Osteocyte (in vitro differentiated cells): ENCODE measurements around the gene ABHD17B. TPM values are rescaled to one million over a fixed set of nuclear protein-coding genes. Genes with fewer than 3 reads are reported as not detected.

Experiments used
- DNase-seq: peaks from one replicate; pipeline ENCODE4 v3.0.0; 2021; ENCODE audit warnings: mixed read lengths; ENCODE audit not compliant: unreplicated experiment; ENCODE audit errors: extremely low spot score
- H3K27ac Mint-ChIP-seq: one replicate; pipeline ENCODE4 v1.8.0; 2021; ENCODE audit warnings: mild to moderate bottlenecking, mixed read lengths; ENCODE audit not compliant: unreplicated experiment
- H3K27me3 Mint-ChIP-seq: one replicate; pipeline ENCODE4 v1.8.0; 2021; ENCODE audit warnings: mixed read lengths; ENCODE audit not compliant: unreplicated experiment
- H3K36me3 Mint-ChIP-seq: one replicate; pipeline ENCODE4 v1.8.0; 2021; ENCODE audit warnings: mixed read lengths; ENCODE audit not compliant: unreplicated experiment
- H3K4me1 Mint-ChIP-seq: one replicate; pipeline ENCODE4 v1.8.0; 2021; ENCODE audit warnings: mixed read lengths; ENCODE audit not compliant: unreplicated experiment
- H3K4me3 Mint-ChIP-seq: one replicate; pipeline ENCODE4 v1.8.0; 2021; ENCODE audit warnings: mild to moderate bottlenecking, moderate library complexity, mixed read lengths; ENCODE audit not compliant: unreplicated experiment
- H3K9me3 Mint-ChIP-seq: one replicate; pipeline ENCODE4 v1.8.0; 2021; ENCODE audit warnings: mixed read lengths; ENCODE audit not compliant: unreplicated experiment
- CTCF ChIP-seq: fragments of 200-600 bp; sonication (generic); IDR thresholded peaks from 2 replicates; pipeline ENCODE4 v1.5.0; 2021; ENCODE audit warnings: antibody characterized with exemption, mild to moderate bottlenecking, moderate library complexity
- total RNA-seq: library from RNA; stranded (reverse); gene quantifications from 2 replicates; pipeline ENCODE4 v1.2.1, GENCODE V29; 2021

The ABHD17B gene
- total RNA-seq, 1 donor from 2014 or later, result 15.6 TPM

GRCh38 chr9:71863631-71864030 lies 47.4 kb downstream of the ABHD17B start:
- Mint-ChIP-seq H3K9me3 (peaks cover 17% of the 10 kb centered on the region), H3K36me3 (peaks cover 46% of the 10 kb centered on the region), H3K4me3 (no peak overlapping the region), H3K27me3 (no peaks in the 10 kb centered on the region), H3K27ac (no peak overlapping the region), H3K4me1 (peaks cover 3% of the 10 kb centered on the region)
- DNase-seq, result no peak
- TF ChIP-seq CTCF, result no peak

GRCh38 chr9:71861618-71862017 lies 49.4 kb downstream of the ABHD17B start:
- Mint-ChIP-seq H3K27ac (no peak overlapping the region), H3K4me3 (no peak overlapping the region), H3K4me1 (peaks cover 3% of the 10 kb centered on the region), H3K36me3 (peaks cover 46% of the 10 kb centered on the region), H3K27me3 (no peaks in the 10 kb centered on the region), H3K9me3 (peaks cover 17% of the 10 kb centered on the region)
- DNase-seq, result no peak
- TF ChIP-seq CTCF, result no peak

GRCh38 chr9:71859939-71860338 lies 51.1 kb downstream of the ABHD17B start:
- Mint-ChIP-seq H3K27me3 (no peaks in the 10 kb centered on the region), H3K27ac (no peak overlapping the region), H3K36me3 (peaks cover 40% of the 10 kb centered on the region), H3K4me1 (peaks cover 1% of the 10 kb centered on the region), H3K4me3 (no peak overlapping the region), H3K9me3 (peaks cover 17% of the 10 kb centered on the region)
- no peak for TF ChIP-seq CTCF
- no peak for DNase-seq

- H3K27ac Mint-ChIP-seq, result no peak overlapping the region
Observed at GRCh38 chr9:71858812-71859211, 52.2 kb downstream of the ABHD17B start.

More at GRCh38 chr9:71858812-71859211, 52.2 kb downstream of the ABHD17B start:
- H3K9me3 Mint-ChIP-seq, result peaks cover 17% of the 10 kb centered on the region
- peaks cover 34% of the 10 kb centered on the region for H3K36me3 Mint-ChIP-seq
- H3K4me3 Mint-ChIP-seq, result no peak overlapping the region
- no peak for TF ChIP-seq CTCF
- DNase-seq, result no peak
- no peaks in the 10 kb centered on the region for H3K27me3 Mint-ChIP-seq
- H3K4me1 Mint-ChIP-seq, result no peaks in the 10 kb centered on the region
